NCI-H748 treated with DMSO at 0.1 percent for 48 hours (cell line): ENCODE data around the gene ZNF678.
"Not testable (repeated sequence)": the region's sequence is repeated elsewhere in the genome, so short reads cannot be mapped to it uniquely, and the experiment has no call there.

Experiments
- DNase-seq: peaks from one replicate; lab custom pipeline; 2025; lab: John Stamatoyannopoulos, UW

ZNF678 gene

GRCh38 chr1:227551881-227552280 lies 11.5 kb upstream of the ZNF678 start:
- DNase-seq, result not testable (repeated sequence)

DNA sequence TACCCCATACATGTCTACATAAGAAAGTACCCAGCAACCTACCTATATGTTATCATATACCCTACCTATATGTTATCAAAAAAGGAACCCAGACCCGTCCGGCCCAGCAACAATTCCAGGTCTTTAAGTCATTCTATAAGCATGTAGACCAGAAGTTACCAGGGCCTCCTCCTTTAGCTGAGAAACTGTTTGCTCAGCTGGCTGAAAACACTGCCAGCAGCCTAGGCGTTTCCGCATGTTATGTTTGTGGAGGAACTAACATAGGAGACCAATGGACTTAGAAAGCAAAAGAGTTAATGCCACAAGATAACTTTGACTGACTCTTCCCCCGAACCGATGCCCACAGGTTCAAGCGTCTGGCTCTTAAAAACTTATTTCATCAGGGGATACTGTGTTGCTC lies 7.1 kb upstream of the ZNF678 start:
- DNase-seq, result no peak

DNA sequence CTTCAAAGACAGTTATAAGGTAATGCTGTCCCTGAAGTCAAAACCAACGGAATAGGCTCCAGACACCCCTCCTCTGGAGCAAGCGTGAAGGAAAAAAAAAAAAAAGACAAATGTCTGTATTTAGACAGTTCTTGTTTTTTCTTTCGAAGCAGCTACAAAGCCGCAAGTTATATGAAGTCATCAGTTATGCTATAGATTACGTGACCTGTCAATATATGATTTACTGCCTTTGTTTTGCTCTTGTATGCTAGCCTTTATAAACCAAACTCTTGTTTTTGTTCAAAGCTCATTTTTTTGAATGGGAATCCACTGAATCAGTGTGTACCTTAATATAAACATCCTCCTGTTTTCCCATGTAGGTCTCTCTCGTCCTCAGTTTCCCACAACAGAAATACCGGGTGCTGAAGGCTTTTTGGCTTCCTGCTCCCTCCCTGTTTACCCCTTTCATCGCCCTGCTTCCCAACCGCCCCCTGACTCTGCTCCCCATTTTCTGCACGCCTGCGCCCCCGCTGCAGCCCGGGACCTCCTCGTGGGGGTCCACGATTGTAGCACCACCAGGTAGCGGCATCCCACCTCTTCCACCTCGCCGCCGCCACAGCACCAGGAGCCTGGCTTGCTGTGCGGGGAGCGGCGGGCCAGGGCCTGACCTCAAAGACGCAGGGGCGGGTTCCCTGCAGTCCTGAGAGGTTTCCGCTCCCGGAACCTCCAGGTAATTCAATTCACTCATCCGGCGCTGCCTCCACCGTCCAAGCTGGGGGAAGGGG lies 5.2 kb upstream of the ZNF678 start:
- no peak for DNase-seq

- no peak for DNase-seq
Observed at GRCh38 chr1:227558732-227559262, 4.6 kb upstream of the ZNF678 start.

GRCh38 chr1:227559499-227559898 lies 3.9 kb upstream of the ZNF678 start:
- DNase-seq, result no peak

DNA sequence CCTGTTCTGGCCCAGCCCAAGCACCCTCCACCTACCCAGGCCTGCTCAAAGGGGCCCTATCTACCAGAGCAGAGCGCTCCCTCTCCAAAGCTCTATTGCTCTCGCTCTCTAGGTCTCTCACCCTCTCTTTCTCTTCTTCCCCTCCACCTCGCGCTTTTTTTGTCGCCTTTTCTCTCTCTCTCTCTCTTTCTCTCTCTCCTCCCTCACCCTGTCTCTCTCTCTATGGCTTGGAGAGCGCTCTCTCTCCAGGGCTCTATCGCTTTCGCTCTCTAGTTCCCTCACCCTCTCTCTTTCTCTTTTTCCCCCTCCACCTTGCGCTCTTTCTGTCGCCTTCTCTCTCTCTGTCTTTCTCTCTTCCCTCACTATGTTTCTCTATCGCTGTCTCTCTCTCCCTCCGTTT lies 3.4 kb upstream of the ZNF678 start:
- no peak for DNase-seq

DNA sequence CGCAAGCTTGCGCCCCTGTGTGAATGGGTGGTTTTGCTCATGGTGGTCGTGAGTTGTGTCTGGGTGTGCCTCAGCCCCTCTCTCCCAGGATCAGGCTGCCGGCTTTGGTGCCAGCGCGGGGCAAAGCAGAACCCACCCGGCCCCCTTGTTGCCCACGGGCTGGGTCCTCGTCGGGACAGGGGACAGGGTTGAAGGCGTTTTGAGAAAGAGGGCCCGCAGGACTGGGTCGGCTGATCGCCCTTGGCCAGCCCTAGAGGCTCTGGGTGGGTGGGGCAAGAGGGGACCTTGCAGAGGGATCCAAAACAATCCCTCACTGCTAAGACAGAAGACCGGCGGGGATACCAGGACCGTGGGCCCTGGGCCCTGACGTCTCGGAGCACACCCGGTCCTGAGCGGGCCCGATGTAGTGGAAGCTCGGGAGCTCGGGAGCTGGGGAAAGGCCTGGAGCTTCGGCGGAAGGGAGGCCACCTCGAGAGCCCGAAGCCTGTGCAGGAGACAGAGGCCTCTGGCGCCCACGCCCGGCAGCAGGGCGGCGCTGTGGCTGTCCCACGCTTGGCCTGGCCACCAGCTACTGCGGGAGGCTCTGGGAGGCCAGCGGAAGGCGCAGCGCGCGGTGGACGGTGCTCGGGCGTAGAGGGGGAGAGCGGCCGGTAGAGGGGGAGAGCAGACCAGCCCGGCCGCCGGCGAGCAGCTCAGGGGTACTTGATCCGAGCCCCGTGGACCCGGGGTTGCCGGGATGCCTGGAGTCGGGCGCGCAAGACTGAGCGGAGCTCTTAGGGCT lies 2.8 kb upstream of the ZNF678 start:
- no peak for DNase-seq

DNA sequence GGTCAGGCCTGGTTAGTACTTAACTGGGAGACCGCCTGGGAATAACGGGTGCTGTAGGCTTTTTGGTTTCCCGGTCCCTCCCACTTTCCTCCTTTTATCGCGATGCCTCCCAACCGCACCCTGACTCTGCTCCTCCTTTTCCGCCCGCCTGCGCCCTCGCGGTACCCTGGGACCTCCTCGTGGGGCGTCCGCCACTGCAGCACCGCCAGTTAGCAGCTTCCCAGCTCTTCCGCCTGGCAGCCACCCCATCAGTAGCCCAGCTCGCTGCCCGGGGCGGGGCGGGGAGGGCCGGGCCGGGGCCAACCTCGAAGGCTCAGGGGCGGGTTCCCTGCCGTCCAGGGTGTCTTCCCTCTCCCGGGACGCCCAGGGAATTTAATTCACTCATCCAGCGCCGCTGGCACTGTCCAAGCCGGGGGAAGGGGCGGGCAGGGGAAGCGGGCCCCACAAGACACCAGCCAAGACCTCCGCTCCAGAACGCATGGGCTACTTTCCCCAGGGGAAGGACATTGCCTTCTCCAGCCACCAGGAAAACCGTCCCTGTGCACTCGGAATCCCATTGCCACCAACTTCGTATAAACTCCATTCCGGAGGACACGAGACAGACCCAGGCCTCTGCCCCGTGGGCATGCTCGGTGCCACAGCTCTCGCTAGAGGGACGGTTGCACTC lies 2.0 kb upstream of the ZNF678 start:
- no peak for DNase-seq

GRCh38 chr1:227562037-227562436 lies 1.3 kb upstream of the ZNF678 start:
- DNase-seq, result no peak

GRCh38 chr1:227562933-227563323 lies 428 bp upstream of the ZNF678 start:
- no peak for DNase-seq

GRCh38 chr1:227567256-227567655 lies 3.9 kb downstream of the ZNF678 start:
- DNase-seq, result no peak

GRCh38 chr1:227568593-227568992 lies 5.2 kb downstream of the ZNF678 start:
- no peak for DNase-seq

GRCh38 chr1:227572752-227573151 lies 9.4 kb downstream of the ZNF678 start:
- no peak for DNase-seq

GRCh38 chr1:227574926-227575325 lies 11.6 kb downstream of the ZNF678 start:
- DNase-seq, result no peak

DNA sequence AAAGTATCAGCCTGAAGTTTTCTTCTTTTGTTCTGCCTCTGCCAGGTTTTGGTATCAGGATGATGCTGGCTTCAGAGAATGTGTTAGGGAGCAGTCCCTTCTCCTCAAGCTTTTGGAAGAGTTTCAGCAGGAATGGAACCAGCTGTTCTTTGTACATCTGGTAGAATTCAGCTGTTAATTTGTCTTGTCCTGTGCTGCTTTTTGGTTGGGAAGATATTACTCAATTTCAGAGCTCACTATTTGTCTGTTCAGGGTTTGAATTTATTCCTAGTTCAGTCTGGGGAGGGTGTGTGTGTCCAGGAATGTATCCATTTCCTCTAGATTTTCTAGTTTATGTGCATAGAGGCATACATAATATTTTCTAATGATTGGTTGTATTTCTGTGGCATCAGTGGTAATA lies 12.8 kb downstream of the ZNF678 start:
- no peak for DNase-seq

DNA sequence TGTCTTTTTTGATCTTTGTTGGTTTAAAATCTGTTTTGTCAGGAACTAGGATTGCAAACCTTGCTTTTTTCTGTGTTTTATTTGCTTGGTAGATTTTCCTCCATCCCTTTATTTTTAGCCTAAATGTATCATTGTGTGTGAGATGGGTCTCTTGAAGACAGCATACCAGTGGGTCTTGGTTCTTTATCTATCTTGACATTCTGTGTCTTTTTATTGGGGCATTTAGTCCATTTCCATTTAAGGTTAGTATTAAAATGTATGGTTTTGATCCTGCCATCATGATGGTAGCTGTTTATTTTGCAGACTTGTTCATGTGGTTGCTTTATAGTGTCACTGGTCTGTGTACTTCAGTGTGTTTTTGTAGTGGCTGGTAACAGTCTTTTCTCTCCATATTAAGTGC lies 14.1 kb downstream of the ZNF678 start:
- no peak for DNase-seq

- no peak for DNase-seq
Observed at GRCh38 chr1:227583354-227583753, 20.0 kb downstream of the ZNF678 start.

- DNase-seq, result no peak
Observed at GRCh38 chr1:227586733-227587132, 23.4 kb downstream of the ZNF678 start.

GRCh38 chr1:227587968-227588367 lies 24.6 kb downstream of the ZNF678 start:
- DNase-seq, result no peak

GRCh38 chr1:227588769-227589168 lies 25.4 kb downstream of the ZNF678 start:
- not testable (repeated sequence) for DNase-seq

DNA sequence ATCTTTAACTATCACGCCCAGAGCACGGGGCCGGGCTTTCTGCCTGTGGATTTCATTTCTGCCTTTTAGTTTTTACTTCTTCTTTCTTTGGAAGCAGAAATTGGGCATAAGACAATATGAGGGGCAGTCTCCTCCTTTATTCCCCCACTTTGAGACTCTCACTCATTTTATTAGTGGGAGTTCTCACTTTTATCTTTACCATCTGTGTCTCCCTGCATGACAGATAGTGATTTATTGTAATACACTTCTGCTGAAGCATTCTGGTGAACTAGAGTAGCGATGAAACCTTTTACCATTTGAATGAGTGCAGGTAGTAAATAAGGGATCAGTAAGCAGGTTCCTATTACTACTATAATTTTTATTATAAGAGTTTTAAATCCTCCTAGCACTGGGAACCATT lies 26.4 kb downstream of the ZNF678 start:
- not testable (repeated sequence) for DNase-seq

DNA sequence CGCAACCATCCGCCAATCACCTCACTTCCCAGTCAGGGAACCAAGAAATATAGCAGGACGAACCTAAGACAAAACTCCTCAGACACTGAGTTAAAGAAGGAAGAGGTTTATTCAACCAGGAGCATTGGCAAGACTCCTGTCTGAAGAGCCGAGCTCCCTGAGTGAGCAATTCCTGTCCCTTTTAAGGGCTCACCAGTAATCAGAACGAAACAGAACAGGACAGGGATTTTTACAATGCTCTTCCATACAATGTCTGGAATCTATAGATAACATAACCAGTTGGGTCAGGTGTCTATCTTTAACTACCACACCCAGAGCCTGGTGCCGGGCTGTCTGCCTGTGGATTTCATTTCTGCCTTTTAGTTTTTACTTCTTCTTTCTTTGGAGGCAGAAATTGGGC lies 32.9 kb downstream of the ZNF678 start:
- DNase-seq, result not testable (repeated sequence)

- no peak for DNase-seq
Observed at GRCh38 chr1:227603327-227603726, 40.0 kb downstream of the ZNF678 start.
